Brain pericyte (primary cell): ENCODE measurements around the gene ZNF136.

Experiments used
- DNase-seq: peaks from one replicate; pipeline ENCODE4 v3.0.0-alpha.2; 2012; ENCODE audit warnings: low read depth, low spot score

ZNF136 gene

DNA sequence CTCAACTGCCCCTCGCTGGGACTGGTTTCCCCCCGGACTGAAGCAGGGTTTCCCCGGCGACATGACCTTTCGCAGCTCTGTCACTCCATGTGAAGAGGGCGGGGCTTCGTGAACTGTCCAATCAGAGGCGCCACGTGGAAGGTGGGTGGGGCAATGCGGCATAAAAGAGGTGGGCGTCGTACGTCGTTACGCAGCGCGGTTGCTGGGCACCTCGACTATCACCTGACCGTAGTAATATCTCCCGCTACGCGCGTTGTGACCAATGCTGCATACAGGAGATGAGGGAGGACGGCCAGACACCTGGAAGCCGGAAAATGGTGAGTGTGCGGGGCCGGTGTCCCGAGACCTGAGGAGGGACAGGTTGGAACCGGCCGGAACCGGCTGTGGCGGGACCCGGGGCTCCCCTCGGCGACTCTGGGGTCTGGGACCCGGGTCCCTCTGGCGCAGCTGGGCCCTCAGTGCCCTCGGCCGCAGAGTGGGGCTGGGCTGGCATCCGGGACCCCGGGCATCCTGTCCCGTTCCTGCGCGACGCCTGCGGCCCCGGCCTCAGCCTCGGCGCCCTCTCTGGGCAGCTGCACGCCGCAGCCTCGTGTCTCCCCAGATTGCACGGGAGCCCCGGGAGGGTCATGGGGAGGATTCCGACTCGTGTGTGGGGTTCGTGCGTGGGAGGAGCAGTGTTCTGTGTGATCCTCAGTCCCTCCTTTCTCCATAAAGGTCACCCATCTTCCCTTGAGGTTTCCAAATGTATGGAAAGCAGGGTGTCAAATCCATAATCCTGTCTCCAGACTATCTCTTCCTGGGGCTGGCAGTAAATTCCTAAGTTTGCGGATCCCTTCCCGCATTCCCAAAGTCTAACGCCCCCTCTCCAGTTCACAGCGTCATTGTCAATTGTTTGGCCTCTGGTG is 32.2 kb downstream of the ZNF136 start:
- no peak for DNase-seq

DNA sequence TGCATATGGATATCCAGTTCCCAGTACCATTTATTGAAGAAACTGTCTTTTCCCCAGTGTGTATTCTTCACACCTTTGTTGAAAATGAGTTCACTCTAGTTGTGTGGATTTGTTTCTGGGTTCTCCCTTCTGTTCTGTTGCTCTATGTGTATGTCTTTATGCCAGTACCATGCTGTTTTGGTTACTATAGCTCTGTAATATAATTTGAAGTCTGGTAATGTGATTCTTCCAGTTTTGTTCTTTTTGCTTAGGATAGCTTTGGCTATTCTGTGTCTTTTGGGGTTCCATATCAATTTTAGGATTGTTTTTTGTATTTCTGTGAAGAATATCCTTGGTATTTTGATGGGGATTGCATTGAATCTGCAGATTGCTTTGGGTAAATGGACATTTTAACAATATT is 35.2 kb downstream of the ZNF136 start:
- DNase-seq, result no peak

DNA sequence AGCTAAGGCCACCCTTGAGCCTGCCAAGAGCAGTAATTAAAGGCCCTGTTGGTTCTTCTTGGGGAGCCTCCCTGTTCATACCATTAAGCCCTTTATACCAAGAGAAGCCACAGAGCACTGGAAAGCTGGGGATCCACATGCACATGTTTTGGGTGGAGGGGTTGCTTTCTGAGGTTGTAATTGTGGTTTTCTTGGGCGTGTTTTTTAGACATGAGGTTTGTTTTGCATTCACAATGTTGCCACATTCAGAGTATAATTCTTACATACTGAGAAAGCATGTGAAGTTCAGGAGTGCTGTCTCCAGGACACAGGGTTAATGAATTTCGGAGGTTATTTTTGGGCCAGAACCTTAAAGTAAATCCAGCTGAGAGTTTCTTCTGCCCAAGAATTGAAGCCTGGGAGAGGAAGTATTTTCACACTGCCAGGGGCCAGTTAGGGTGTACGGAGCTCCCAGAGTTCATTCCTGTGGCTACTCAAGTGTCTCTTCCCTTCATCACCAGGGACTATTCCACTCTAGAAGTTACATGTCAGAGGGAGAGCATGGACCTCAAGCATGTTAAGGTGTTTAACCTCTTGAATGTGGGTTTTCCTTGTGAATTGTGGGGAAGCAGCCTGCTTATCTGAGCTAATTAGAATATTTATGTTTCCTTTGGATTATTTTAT is 37.0 kb downstream of the ZNF136 start:
- no peak for DNase-seq

DNA sequence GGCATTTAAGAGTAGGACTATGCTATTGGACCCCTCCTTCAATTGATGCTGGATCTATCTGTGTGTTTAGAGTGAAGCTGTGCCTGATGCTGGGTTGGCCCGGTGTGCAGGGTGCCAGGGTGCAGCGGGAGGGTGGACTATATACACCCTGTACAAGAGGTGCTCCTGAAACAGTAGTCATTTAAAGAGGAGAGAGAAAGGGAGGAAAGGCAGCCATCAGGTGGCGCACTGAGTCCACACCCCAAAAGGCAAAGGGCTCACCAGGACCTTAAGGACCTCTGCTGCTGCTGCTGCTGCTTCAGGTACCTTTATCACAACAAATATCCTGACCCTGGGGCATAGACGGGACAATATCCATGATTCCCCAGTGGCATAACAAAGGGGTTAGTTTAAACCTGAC is 39.4 kb downstream of the ZNF136 start:
- DNase-seq, result no peak

DNA sequence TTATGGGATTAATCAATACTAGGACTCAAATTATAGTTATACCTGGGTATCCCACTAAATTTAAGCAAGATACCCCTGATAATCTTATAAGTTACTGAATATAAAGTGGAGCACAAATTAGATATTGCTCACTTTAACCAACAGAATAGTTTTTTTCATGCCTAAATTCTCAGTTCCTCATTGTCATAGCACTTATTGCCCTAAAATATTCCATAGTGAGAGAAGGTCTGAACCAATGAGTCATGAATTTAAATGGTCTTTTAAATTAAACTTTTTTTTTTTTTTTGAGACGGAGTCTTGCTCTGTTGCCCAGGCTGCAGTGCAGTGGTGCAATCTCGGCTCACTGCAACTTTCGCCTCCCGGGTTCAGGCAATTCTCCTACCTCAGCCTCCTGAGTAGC is 42.4 kb downstream of the ZNF136 start:
- no peak for DNase-seq

DNA sequence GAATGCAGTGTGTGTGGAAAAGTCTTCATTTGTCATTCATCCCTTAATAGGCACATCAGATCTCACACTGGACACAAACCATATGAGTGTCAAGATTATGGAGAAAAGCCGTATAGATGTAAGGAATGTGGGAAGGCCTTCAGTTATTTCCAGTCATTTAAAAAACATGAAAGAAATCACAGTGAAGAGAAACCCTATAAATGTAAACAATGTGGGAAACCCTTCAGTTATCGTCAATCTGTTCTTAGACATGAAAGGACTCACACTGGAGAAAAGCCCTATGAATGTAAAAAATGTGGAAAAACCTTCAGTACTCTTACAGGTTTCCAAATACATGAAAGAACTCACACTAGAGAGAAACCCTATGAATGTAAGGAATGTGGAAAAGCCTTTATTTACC is 45.3 kb downstream of the ZNF136 start:
- no peak for DNase-seq

DNA sequence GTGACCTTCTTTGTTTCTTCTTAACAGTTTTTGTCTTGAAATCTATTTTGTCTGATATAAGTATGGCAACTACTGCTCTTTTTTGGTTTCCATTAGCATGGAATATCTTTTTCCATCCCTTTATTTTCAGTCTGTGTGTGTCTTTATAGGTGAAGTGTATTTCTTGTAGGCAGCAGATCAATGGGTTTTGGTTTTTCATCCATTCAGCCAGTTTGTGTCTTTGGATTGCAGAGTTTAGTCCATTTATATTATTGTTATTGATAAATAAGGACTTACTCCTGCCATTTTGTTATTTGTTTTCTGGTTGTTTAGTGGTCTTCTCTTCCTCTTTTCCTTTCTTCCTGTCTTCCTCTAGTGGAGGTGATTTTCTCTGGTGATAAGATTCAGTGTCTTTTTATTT is 54.4 kb downstream of the ZNF136 start:
- DNase-seq, result no peak

DNA sequence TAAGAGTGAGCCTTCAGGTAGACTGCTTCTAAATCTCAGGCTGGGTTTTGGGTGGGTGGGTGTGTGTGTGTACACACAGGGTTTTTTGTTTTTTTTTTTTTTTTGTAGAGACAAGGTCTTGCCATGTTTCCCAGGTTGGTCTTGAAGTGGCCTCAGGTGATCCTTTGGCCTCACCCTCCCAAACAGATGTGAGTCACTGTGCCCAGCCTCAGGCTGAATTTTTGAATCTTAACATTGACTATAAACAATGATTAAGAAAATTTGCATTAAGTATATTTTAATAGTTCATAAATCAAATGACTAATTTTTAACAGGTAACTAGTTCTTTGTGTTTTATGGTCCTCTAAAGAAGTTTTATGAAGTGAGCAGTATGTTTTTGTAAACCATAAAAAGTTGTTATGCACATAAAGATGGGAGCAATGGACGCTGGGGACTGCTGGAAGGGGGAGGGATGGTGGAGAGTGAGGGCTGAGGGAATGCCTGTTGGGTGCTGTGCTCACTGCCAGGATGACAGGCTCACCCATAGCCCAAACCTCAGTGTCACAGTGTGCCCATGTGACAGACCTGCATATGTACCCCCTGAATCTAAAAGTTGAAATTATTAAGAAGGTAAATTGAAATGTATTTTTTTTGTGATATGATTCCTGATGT is 60.2 kb downstream of the ZNF136 start:
- no peak for DNase-seq

DNA sequence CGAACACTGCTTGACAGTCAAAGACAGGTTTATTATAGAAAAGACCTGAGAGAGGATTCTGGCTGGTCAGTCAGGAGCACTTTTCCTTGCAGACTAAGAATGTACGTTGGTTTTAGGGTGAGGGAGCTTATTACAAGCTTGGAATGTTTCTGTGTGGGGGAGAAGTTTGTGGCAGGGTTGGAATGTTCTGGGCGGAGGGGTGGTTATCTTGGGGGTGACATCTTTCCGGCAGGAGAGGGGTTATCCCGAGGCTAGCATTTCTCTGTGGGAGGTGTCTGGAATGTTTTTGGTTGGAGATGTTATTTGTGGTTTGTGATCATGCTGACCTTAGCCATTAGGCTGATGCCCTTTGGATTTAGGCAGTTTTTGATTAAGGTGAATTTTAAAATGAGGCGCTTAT is 61.8 kb downstream of the ZNF136 start:
- no peak for DNase-seq

DNA sequence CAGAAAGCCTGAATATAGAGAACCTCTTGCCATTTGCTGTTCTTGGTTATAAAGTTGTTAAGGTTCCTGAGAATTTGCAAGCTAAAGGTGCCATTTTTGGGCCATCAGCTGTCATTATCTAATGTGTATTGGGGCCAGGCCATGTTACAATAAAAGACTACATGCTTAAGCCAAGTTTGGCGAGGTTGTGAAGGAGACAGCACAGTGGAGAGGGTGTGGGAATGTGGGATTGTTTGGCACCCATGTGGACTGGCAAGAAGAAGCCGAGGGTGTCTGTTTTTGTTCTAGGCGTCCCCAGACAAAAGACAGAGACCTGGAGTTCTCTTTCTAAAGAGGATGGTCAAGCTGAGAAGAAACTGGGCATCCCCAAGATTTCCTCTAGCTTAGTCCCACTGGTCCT is 67.1 kb downstream of the ZNF136 start:
- no peak for DNase-seq

DNA sequence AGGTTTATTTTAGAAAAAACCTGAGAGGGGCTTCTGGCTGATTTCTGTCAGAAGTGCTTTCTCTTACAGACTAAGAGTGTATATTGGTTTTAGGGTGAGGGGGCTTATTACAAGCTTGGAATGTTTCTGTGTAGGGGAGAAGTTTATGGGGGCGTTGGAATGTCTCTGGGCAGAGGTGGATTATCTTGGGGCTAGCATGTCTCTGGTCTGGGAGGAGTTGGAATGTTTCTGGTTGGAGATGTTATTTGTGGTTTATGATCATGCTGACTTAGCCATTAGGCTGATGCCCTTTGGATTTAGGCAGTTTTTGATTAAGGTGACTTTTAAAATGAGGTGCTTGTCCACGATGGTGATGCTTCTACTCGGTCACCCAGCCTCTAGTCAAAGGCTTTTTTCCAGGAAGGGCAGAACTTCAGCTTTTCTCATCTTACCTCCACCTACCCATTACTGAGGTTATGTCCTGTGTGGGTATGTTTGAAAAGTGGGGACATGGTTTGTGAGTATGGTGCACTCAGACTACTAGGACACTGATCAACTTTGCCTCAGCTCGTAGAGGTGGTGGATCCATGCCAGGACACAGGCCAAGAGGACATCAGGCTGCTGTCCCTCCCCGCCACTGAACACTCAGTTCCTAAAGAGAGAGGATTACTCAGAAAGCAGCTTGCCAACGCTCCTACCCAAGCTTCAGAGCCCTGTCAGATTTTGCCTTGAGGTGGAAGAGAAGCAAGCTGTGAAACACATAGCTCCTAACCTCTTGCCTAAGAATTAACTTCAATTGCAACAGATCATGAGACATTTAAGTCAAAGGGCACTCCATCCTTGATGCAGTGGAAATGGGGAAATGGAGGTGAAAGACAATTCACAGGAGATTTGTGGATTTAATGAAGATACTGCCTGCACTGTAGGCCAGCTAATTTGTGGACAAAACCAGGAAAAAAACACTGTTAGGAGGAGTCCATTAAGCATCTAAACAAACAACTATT is 68.1 kb downstream of the ZNF136 start:
- no peak for DNase-seq

DNA sequence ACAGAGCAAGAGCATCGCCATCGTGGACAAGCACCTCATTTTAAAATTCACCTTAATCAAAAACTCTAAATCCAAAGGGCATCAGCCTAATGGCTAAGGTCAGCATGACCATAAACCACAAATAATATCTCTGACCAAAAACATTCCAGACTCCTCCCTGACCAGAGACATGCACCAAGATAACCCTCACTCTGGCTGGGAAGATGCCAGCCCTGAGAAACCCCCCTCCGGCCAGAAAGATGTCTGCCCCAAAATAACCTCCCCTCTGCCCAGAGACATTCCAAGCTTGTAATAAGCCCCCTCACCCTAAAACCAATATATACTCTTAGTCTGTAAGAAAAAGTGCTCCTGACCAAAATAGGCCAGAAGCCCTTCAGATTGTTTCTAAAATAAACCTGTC is 70.1 kb downstream of the ZNF136 start:
- no peak for DNase-seq

DNA sequence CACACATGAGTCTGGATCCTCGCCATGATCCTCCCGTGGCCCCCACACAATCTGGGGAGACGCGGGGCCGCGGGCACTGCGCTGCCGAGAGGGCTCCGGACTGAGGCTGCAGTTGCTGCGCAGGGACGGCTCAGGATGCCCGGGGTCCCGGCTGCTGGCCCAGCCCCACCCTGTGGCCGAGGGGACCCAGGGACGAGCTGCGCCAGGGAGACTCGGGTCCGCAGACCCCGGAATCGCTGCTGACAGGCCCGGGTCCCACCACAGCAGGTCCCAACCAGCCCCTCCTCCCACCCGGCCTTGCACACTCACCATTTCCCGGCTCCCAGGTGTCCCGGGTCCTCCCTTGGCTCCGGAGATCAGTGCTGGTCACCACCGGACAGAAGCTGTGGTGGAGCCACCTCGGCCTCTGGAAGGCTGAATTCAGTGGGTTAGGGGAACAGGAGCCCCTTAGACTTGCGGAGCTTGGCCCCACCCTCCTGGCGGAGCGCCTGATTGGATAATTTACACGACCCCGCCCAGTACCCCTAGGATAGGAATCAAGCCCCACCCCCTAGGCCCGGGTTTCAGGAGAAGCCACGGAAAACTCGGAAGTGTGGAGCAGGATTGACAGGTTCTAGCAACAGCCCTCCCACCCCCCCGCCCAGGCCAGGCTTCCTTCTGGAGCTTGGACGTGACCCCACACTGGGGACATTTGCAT is 74.4 kb downstream of the ZNF136 start:
- DNase-seq, result no peak
